K562 (cell line): Measurements from ENCODE around the gene TMIGD2. TPM values are rescaled to one million over a fixed set of nuclear protein-coding genes. Genes with fewer than 3 reads are reported as not detected.

Experiments used
- CHD1 ChIP-seq: fragments of 200-600 bp; sonication (generic); IDR thresholded peaks from one replicate; pipeline ENCODE4 v1.6.1; 2012; ENCODE audit warnings: mild to moderate bottlenecking, moderate library complexity, low read length, inconsistent platforms
- NFXL1 ChIP-seq: fragments of 450-650 bp; formaldehyde crosslinking; IDR thresholded peaks from 2 replicates; pipeline ENCODE4 v1.4.0; 2021; ENCODE audit warnings: mild to moderate bottlenecking
- SMARCE1 ChIP-seq: fragments of 450-650 bp; IDR thresholded peaks from 2 replicates; pipeline ENCODE4 v1.7.1; 2016; ENCODE audit warnings: mild to moderate bottlenecking
- TRIM24 ChIP-seq, 2 experiments: fragments of 450-650 bp; IDR thresholded peaks; 2 replicates each; pipeline ENCODE4 v1.6.1; 2016
- XRCC3 ChIP-seq: fragments of 450-650 bp; IDR thresholded peaks from 2 replicates; pipeline ENCODE4 v1.6.1; 2017; ENCODE audit warnings: mild to moderate bottlenecking, moderate library complexity
- ZFP36 ChIP-seq: fragments of 150-350 bp; IDR thresholded peaks from 2 replicates; pipeline ENCODE4 v1.6.1; 2018; ENCODE audit warnings: low read length, low read depth; ENCODE audit not compliant: partially characterized antibody
- ZFPM2 ChIP-seq: fragments of 250-450 bp; sonication (Bioruptor Pico); IDR thresholded peaks from 2 replicates; pipeline ENCODE4 v1.5.1; 2022; ENCODE audit warnings: mild to moderate bottlenecking
- ZKSCAN3 ChIP-seq: fragments of 250-450 bp; sonication (Bioruptor Pico); IDR thresholded peaks from 2 replicates; pipeline ENCODE4 v1.4.0; 2020
- ZNF140 ChIP-seq: fragments of 250-450 bp; sonication (Bioruptor Pico); IDR thresholded peaks from 2 replicates; pipeline ENCODE4 v1.8.0; 2021; ENCODE audit warnings: moderate library complexity, mild to moderate bottlenecking, inconsistent platforms
- ZNF436 ChIP-seq: fragments of 250-450, 450-650 bp; sonication (Bioruptor Pico); formaldehyde crosslinking; IDR thresholded peaks from 2 replicates; pipeline ENCODE4 v1.7.0; 2020; ENCODE audit warnings: mild to moderate bottlenecking
- polyA plus RNA-seq, 8 experiments: library from polyadenylated mRNA; depleted of rRNA in 4 of 8; stranded (reverse) in 5 of 8; unstranded in 3 of 8; fragments of >200 nt; fragmentation: Nextera tagmentation in 2 of 8; fragmentation: Illumina TruSeq in 1 of 8; extraction: Ambion mirVana in 2 of 8; extraction: Trizol in 1 of 8; gene quantifications; 2 replicates each; pipeline versions ENCODE4 v1.2.1 to v1.2.3, GENCODE V29; 2011 to 2014; ENCODE audit warnings: inconsistent platforms in 1 of 8, missing spikeins in 1 of 8
- total RNA-seq, 7 experiments: library from RNA; depleted of rRNA in 6 of 7; stranded (reverse); fragments of >200 nt in 6 of 7; fragmentation: Illumina TruSeq in 2 of 7; extraction: Trizol in 2 of 7; gene quantifications; 2 replicates each; pipeline versions ENCODE4 v1.2.1 to v1.2.3, GENCODE V29; 2011 to 2021; ENCODE audit warnings: low replicate concordance in 1 of 7
- TF ChIP-seq, protein P1 (sequence below): fragments of 450-650 bp; IDR thresholded peaks from one replicate; pipeline ENCODE4 v1.6.1; 2018; ENCODE audit warnings: mild to moderate bottlenecking, moderate library complexity; ENCODE audit not compliant: partially characterized antibody
- TF ChIP-seq, protein P2 (sequence below): fragments of 450-650 bp; formaldehyde crosslinking; conservative IDR thresholded peaks from 2 replicates; pipeline ENCODE4 v1.4.0; 2022; ENCODE audit warnings: mild to moderate bottlenecking, missing genetic modification characterization
- TF ChIP-seq, protein P3 (sequence below): sonication (generic); formaldehyde crosslinking; IDR thresholded peaks from 2 replicates; pipeline ENCODE4 v1.9.0; 2022; ENCODE audit warnings: mild to moderate bottlenecking, missing genetic modification reagents

Gene TMIGD2
- total and polyA plus RNA-seq, 9 of the 15 experiments (the other 6 are each of a cell fraction or from before 2014, with no cell fraction given) = not detected

DNA sequence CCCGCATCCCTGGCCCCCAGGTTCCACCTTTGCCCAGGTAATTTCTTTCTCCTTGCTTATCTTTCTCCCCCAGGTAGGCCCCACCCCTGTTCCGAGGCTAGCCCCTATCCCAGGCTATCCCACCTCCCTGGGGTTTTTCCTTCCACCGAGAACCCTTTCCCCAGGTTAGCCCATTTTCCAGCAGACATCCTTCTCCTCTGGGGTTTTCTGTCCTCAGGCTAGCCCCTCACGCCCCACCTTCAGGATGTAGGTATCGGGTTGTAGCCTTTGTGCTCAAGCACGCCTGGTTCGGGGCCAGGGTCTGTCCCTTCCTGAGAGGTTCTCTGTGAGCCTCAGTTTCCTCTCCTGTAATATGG, 3.0 kb upstream of the TMIGD2 start (continued):
- TF ChIP-seq, protein P1, sequence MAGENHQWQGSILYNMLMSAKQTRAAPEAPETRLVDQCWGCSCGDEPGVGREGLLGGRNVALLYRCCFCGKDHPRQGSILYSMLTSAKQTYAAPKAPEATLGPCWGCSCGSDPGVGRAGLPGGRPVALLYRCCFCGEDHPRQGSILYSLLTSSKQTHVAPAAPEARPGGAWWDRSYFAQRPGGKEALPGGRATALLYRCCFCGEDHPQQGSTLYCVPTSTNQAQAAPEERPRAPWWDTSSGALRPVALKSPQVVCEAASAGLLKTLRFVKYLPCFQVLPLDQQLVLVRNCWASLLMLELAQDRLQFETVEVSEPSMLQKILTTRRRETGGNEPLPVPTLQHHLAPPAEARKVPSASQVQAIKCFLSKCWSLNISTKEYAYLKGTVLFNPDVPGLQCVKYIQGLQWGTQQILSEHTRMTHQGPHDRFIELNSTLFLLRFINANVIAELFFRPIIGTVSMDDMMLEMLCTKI = no peak
- TF ChIP-seq, protein P2, sequence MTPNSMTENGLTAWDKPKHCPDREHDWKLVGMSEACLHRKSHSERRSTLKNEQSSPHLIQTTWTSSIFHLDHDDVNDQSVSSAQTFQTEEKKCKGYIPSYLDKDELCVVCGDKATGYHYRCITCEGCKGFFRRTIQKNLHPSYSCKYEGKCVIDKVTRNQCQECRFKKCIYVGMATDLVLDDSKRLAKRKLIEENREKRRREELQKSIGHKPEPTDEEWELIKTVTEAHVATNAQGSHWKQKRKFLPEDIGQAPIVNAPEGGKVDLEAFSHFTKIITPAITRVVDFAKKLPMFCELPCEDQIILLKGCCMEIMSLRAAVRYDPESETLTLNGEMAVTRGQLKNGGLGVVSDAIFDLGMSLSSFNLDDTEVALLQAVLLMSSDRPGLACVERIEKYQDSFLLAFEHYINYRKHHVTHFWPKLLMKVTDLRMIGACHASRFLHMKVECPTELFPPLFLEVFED (CRISPR knock-in tag) = no peak
- TF ChIP-seq ZFP36 (no peak), SMARCE1 (no peak), TRIM24 (IDR thresholded peaks at IDR 0.05) (peak in 1 of 2 experiments; percentile 83; a peak in 2 of 4 replicates), CHD1 (no peak), ZKSCAN3 (peak; percentile 97), NFXL1 (CRISPR knock-in tag) (no peak), ZFPM2 (no peak), ZNF140 (CRISPR knock-in tag) (no peak), ZNF436 (no peak), XRCC3 (no peak)
- TF ChIP-seq, protein P3, sequence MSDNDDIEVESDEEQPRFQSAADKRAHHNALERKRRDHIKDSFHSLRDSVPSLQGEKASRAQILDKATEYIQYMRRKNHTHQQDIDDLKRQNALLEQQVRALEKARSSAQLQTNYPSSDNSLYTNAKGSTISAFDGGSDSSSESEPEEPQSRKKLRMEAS (CRISPR knock-in tag) = no peak
